ENCODE measurements around the gene PLCB1. TPM values are rescaled to one million over a fixed set of nuclear protein-coding genes. Genes with fewer than 3 reads are reported as not detected.

The PLCB1 gene
- total and polyA plus RNA-seq, 2 of the 4 experiments (the other 2 are of a cell fraction), result 5.6 to 16.1 TPM

GRCh38 chr20:8393381-8393780 is 261.3 kb downstream of the PLCB1 start:
- no CpG with 5 or more reads among the region's 3 CpGs for WGBS, 2 experiments (ENCODE audit: extremely low coverage in 2 of 2, insufficient read length in 1 of 2)
- no peak overlapping the region for H4K8ac ChIP-seq (ENCODE audit: low read depth in 2 of 2, low read length in 2 of 2)
- no peak overlapping the region for H2BK5ac ChIP-seq (ENCODE audit: low read depth, low read length, poor library complexity, severe bottlenecking)
- no peak overlapping the region for H2BK20ac ChIP-seq (ENCODE audit: low read depth, low read length)
- no peak overlapping the region for H3K9ac ChIP-seq (ENCODE audit: low read depth, low read length)
- no peak overlapping the region for H2AFZ ChIP-seq (replicated peaks; ENCODE audit: low read length, poor library complexity)
- H4K91ac ChIP-seq (ENCODE audit: insufficient read depth, low read depth, low read length), result no peak overlapping the region
- H3K14ac ChIP-seq (replicated peaks; ENCODE audit: low read depth, low read length), result no peak overlapping the region
- H3K36me3 ChIP-seq (ENCODE audit: control insufficient read depth, insufficient read depth, low read length), result no peaks in the 10 kb centered on the region
- no peak overlapping the region for H2AK5ac ChIP-seq (ENCODE audit: low read depth, low read length)
- no peaks in the 10 kb centered on the region for H4K20me1 ChIP-seq (ENCODE audit: insufficient read depth, low read length)
- H3K4ac ChIP-seq (ENCODE audit: low read depth, low read length), result no peak overlapping the region
- H2AK9ac ChIP-seq (replicated peaks; ENCODE audit: low read depth, low read length, poor library complexity), result no peak overlapping the region
- TF ChIP-seq RAD21 (IDR thresholded peaks at IDR 0.05; ENCODE audit: low read length) (no peak), MAFK (IDR thresholded peaks at IDR 0.05; ENCODE audit: low read depth, low read length) (no peak), POLR2A (IDR thresholded peaks at IDR 0.05; ENCODE audit: low read depth, low read length) (no peak), SMC3 (IDR thresholded peaks at IDR 0.05; ENCODE audit: low read depth, low read length) (no peak), MAZ (IDR thresholded peaks at IDR 0.05; ENCODE audit: borderline replicate concordance, low read depth, low read length) (no peak), CHD1 (IDR thresholded peaks at IDR 0.05; ENCODE audit: low read depth, low read length) (no peak), RFX5 (IDR thresholded peaks at IDR 0.05; ENCODE audit: low read depth, low read length) (no peak), CEBPB (IDR thresholded peaks at IDR 0.05; ENCODE audit: low read depth, low read length) (no peak)
- no peaks in the 10 kb centered on the region for H3K9me3 ChIP-seq (ENCODE audit: control insufficient read depth, insufficient read depth, low read length)
- CTCF ChIA-PET, result no interaction called here
- dilution Hi-C loops (cut with HindIII; ENCODE audit: low sequenced_read_pairs, unreplicated experiment), result no loop called here
- no peak overlapping the region for H3K56ac ChIP-seq (ENCODE audit: extremely low read depth, insufficient read depth, low read length)
- H3K4me2 ChIP-seq (ENCODE audit: low read depth, low read length), result no peak overlapping the region
- no peak overlapping the region for H2BK120ac ChIP-seq (ENCODE audit: low read depth, low read length)
- no peak overlapping the region for H2BK15ac ChIP-seq (ENCODE audit: low read depth, low read length)
- POLR2A ChIA-PET (ENCODE audit: unreplicated experiment), result no interaction called here
- in situ Hi-C loops (cut with MboI; ENCODE audit: low sequenced_read_pairs), result no loop called here
- no peak overlapping the region for H3K23ac ChIP-seq (ENCODE audit: low read depth, low read length)
- H3K4me1 ChIP-seq (ENCODE audit: control insufficient read depth, insufficient read depth, low read length), result peaks cover 2% of the 10 kb centered on the region
- no peak overlapping the region for H3K27ac ChIP-seq (ENCODE audit: insufficient read depth, low read length)
- no peak overlapping the region for H3K4me3 ChIP-seq (ENCODE audit: insufficient read depth, low read depth, low read length)
- no peak for DNase-seq
- ATAC-seq (ENCODE audit: low read depth), result no peak
- BruUV-seq (replicated peaks), result no TSS peak
- H3K9me1 ChIP-seq (ENCODE audit: insufficient read depth, low read length), result no peaks in the 10 kb centered on the region; the same call in 1 of the 2 replicates
- H3K18ac ChIP-seq (ENCODE audit: low read depth, low read length), result no peak overlapping the region
- intact Hi-C loops (cut with micrococcal nuclease), result loop anchor here (10.0 kb wide), 1 partner anchor 459 kb away; no protein-coding TSS in a partner anchor
- H3K79me1 ChIP-seq (ENCODE audit: low read depth in 1 of 2, low read length in 2 of 2), result peaks cover 4 to 6% of the 10 kb centered on the region in 2 experiments; a peak in 3 of 4 replicates
- H3K27me3 ChIP-seq (ENCODE audit: control insufficient read depth, insufficient read depth, low read length), result no peaks in the 10 kb centered on the region
- H4K5ac ChIP-seq (ENCODE audit: low read depth, low read length), result no peak overlapping the region
